ENCODE results near the gene OVAAL. TPM values are rescaled to one million over a fixed set of nuclear protein-coding genes. Genes with fewer than 3 reads are reported as not detected.

Gene OVAAL
- total RNA-seq, 1 experiment from 2014 or later, result not detected

DNA sequence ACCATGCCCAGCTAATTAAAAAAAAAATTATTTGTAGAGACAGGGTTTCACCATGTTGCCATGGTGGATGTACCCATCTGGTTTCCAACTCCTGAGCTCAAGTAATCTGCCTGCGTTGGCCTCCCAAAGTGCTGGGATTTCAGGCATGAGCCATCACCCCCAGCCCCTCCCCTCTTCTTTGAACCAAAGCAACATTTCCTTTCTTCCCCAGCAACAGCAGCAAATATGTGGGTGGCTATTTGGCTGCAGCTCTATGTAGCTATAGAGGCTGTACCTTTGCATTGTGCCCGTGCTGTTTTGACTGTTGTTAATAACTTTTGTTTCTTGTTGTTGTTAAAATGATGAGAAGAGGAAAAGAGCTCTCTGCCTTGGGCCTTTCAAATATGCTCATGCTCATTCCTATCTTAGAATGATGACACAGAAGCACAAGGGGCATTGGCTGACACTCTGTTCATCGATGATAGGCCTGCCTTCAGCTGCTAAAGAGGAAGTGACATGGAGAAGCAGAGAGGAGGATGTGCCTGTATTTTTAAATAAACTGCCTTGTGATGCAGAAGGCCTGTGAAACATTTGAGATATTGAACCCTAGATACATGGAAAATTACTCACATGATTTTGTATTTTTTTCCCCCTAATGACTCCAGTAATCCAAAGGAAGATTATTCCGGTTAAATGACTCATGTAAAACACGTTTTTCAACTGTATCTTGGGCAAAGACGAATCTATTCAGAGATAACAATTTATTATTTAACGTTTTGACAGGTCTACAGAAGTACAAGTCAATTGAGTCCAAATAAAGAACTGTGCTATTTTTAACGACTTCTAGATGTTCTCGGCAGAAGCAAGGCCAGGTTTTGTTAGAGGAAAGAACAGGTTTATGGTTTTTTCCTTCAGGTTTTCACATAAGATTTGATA, 52.5 kb downstream of the OVAAL start:
- Histone ChIP-seq H3K4me3 (no peak overlapping the region), H3K9me3 (no peaks in the 10 kb centered on the region), H3K27me3 (no peaks in the 10 kb centered on the region), H3K36me3 (no peaks in the 10 kb centered on the region)
- no peak for DNase-seq

- no peak overlapping the region for H3K4me3 ChIP-seq
- no peak for DNase-seq
Measured at GRCh38 chr1:180612632-180613031, 53.9 kb downstream of the OVAAL start.

GRCh38 chr1:180614730-180615129, 56.0 kb downstream of the OVAAL start:
- no peak for DNase-seq
- H3K9me3 ChIP-seq, result no peaks in the 10 kb centered on the region
- H3K36me3 ChIP-seq, result no peaks in the 10 kb centered on the region
- H3K27me3 ChIP-seq, result no peaks in the 10 kb centered on the region
- no peak overlapping the region for H3K4me3 ChIP-seq

More at GRCh38 chr1:180612632-180613031, 53.9 kb downstream of the OVAAL start:
- Histone ChIP-seq H3K36me3 (no peaks in the 10 kb centered on the region), H3K9me3 (no peaks in the 10 kb centered on the region), H3K27me3 (no peaks in the 10 kb centered on the region)

- Histone ChIP-seq H3K4me3 (no peak overlapping the region), H3K36me3 (no peaks in the 10 kb centered on the region), H3K9me3 (no peaks in the 10 kb centered on the region), H3K27me3 (no peaks in the 10 kb centered on the region)
- DNase-seq, result no peak
Measured at GRCh38 chr1:180615493-180616290, 56.9 kb downstream of the OVAAL start.

Other genes with a start within 250 kb of the OVAAL start
- 65.9 and 85.3 TPM in 2 replicates for gene ACBD6, start 56.4 kb upstream of the OVAAL start, total RNA-seq (2014; rRNA removed; shearing (Covaris generic); ENCODE audit: low replicate concordance)
- gene XPR1, start 73.1 kb downstream of the OVAAL start, total RNA-seq (2014; rRNA removed; shearing (Covaris generic); ENCODE audit: low replicate concordance), result 12.8 and 15.4 TPM in 2 replicates

All from MG63 (cell line).